IPS DF 19.7 (cell line): ENCODE measurements around the gene LMOD1.
A peak's percentile ranks its signal among the peaks of the same experiment; 100 is the strongest.
"Not testable (repeated sequence)": the region's sequence is repeated elsewhere in the genome, so short reads cannot be mapped to it uniquely, and the experiment has no call there.

Experiments
- DNase-seq: peaks from one replicate; pipeline ENCODE4 v3.0.0-alpha.2; 2013; ENCODE audit warnings: low read depth, low spot score

LMOD1 gene

GRCh38 chr1:201946224-201946908 lies at the start of gene LMOD1:
Gene LMOD1, minus strand, starts transcription at chr1:201946548. Its CDS starts 208 bp downstream, at chr1:201946340.
- peak; percentile 60 for DNase-seq

GRCh38 chr1:201990427-201990826 lies 44.1 kb upstream of the LMOD1 start:
- no peak for DNase-seq

- no peak for DNase-seq
Measured at GRCh38 chr1:201989354-201990128, 43.2 kb upstream of the LMOD1 start.

- DNase-seq, result no peak
Measured at GRCh38 chr1:201988601-201989000, 42.3 kb upstream of the LMOD1 start.

- DNase-seq, result no peak
Measured at GRCh38 chr1:201985355-201985754, 39.0 kb upstream of the LMOD1 start.

GRCh38 chr1:201984446-201984845 lies 38.1 kb upstream of the LMOD1 start:
- no peak for DNase-seq

GRCh38 chr1:201983380-201983805 lies 37.0 kb upstream of the LMOD1 start:
- no peak for DNase-seq

GRCh38 chr1:201982623-201983379 lies 36.5 kb upstream of the LMOD1 start, which contains the start of gene RNPEP:
Gene RNPEP, plus strand, starts transcription at chr1:201982648. Its CDS starts 19 bp downstream, at chr1:201982667.
- DNase-seq, result no peak

- no peak for DNase-seq
Measured at GRCh38 chr1:201982082-201982622, 35.8 kb upstream of the LMOD1 start.

- DNase-seq, result no peak
Measured at GRCh38 chr1:201970334-201971159, 24.2 kb upstream of the LMOD1 start.

GRCh38 chr1:201968202-201968925 lies 22.0 kb upstream of the LMOD1 start:
- DNase-seq, result no peak

GRCh38 chr1:201966171-201966570 lies 19.8 kb upstream of the LMOD1 start:
- DNase-seq, result no peak

- no peak for DNase-seq
Measured at GRCh38 chr1:201964261-201964660, 17.9 kb upstream of the LMOD1 start.

GRCh38 chr1:201962382-201962781 lies 16.0 kb upstream of the LMOD1 start:
- DNase-seq, result not testable (repeated sequence)

- DNase-seq, result no peak
Measured at GRCh38 chr1:201958348-201958747, 12.0 kb upstream of the LMOD1 start.

- DNase-seq, result no peak
Measured at GRCh38 chr1:201955729-201956143, 9.4 kb upstream of the LMOD1 start.

- DNase-seq, result peak; percentile 88
Measured at GRCh38 chr1:201955009-201955728, 8.8 kb upstream of the LMOD1 start, which contains the start of gene TIMM17A. Gene TIMM17A, plus strand, starts transcription at chr1:201955503. Its CDS starts 24 bp downstream, at chr1:201955527.

GRCh38 chr1:201954263-201955008 lies 8.1 kb upstream of the LMOD1 start:
- no peak for DNase-seq

- no peak for DNase-seq
Measured at GRCh38 chr1:201949491-201949890, 3.1 kb upstream of the LMOD1 start.
